ENCODE results near the gene SORCS1. TPM values are rescaled to one million over a fixed set of nuclear protein-coding genes. Genes with fewer than 3 reads are reported as not detected.

Gene SORCS1
- total RNA-seq, 2 experiments from 2014 or later = not detected

DNA sequence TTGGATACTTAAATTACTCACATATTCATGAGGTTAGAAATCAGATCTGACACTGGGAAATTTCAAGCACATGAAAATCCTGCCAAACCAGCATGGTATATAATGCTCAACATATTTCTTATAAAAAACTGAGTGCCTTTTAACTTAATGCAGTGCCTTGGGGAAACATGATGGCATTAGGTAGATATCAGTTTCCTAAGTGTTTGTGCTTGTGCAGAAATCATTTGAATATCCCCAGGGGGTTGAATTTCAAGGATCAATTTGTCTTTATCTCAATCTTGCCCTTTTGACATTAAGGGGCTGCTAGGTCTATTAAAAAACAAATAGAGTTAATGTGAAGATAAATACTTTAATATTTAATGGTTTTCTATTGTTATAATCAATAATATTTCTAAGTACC lies 396.3 kb downstream of the SORCS1 start:
- Mint-ChIP-seq H3K36me3 (ENCODE audit: low read depth) (no peaks in the 10 kb centered on the region), H3K4me3 (no peak overlapping the region), H3K27ac (no peak overlapping the region), H3K4me1 (ENCODE audit: low read depth) (no peaks in the 10 kb centered on the region), H3K9me3 (peaks cover 9% of the 10 kb centered on the region), H3K27me3 (no peaks in the 10 kb centered on the region)
- H3K4me1 ChIP-seq (ENCODE audit: insufficient read depth, low read length) = no peaks in the 10 kb centered on the region
- no peaks in the 10 kb centered on the region for H3K36me3 ChIP-seq (ENCODE audit: insufficient read depth, low read length)
- ChIA-PET POLR2A (no interaction called here), CTCF (no interaction called here)
- TF ChIP-seq, protein P1, sequence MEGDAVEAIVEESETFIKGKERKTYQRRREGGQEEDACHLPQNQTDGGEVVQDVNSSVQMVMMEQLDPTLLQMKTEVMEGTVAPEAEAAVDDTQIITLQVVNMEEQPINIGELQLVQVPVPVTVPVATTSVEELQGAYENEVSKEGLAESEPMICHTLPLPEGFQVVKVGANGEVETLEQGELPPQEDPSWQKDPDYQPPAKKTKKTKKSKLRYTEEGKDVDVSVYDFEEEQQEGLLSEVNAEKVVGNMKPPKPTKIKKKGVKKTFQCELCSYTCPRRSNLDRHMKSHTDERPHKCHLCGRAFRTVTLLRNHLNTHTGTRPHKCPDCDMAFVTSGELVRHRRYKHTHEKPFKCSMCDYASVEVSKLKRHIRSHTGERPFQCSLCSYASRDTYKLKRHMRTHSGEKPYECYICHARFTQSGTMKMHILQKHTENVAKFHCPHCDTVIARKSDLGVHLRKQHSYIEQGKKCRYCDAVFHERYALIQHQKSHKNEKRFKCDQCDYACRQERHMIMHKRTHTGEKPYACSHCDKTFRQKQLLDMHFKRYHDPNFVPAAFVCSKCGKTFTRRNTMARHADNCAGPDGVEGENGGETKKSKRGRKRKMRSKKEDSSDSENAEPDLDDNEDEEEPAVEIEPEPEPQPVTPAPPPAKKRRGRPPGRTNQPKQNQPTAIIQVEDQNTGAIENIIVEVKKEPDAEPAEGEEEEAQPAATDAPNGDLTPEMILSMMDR (IDR thresholded peaks at IDR 0.05) = no peak
- H3K27ac ChIP-seq (ENCODE audit: low read depth in 1 of 2, low read length in 2 of 2) = no peak overlapping the region
- intact Hi-C loops (cut with DNase I, micrococcal nuclease) = no loop called here
- peaks cover 0 to 13% of the 10 kb centered on the region in 2 experiments for H3K9me3 ChIP-seq (ENCODE audit: control insufficient read depth in 1 of 2, insufficient read depth in 1 of 2, low read length in 2 of 2)
- H3K4me3 ChIP-seq (ENCODE audit: low read length) = no peak overlapping the region
- no peaks in the 10 kb centered on the region for H3K27me3 ChIP-seq (ENCODE audit: control insufficient read depth in 1 of 2, insufficient read depth in 2 of 2, low read length in 2 of 2)
- DNase-seq = no peak
- ATAC-seq (ENCODE audit: poor library complexity) = no peak

- DNase-seq (no peak), ATAC-seq (ENCODE audit: poor library complexity) (no peak)
- peaks cover 0 to 13% of the 10 kb centered on the region in 2 experiments for H3K9me3 ChIP-seq (ENCODE audit: control insufficient read depth in 1 of 2, insufficient read depth in 1 of 2, low read length in 2 of 2)
- H3K4me3 Mint-ChIP-seq = no peak overlapping the region
- H3K4me1 Mint-ChIP-seq (ENCODE audit: low read depth) = no peaks in the 10 kb centered on the region
- no peaks in the 10 kb centered on the region for H3K36me3 ChIP-seq (ENCODE audit: insufficient read depth, low read length)
- POLR2A ChIA-PET = no interaction called here
- no peaks in the 10 kb centered on the region for H3K4me1 ChIP-seq (ENCODE audit: insufficient read depth, low read length)
- no peak overlapping the region for H3K4me3 ChIP-seq (ENCODE audit: low read length)
- H3K27me3 Mint-ChIP-seq = no peaks in the 10 kb centered on the region
- CTCF ChIA-PET = no interaction called here
- TF ChIP-seq, protein P1 (IDR thresholded peaks at IDR 0.05) = no peak
- H3K9me3 Mint-ChIP-seq = peaks cover 5% of the 10 kb centered on the region
- no peak overlapping the region for H3K27ac Mint-ChIP-seq
- no peaks in the 10 kb centered on the region for H3K27me3 ChIP-seq (ENCODE audit: control insufficient read depth in 1 of 2, insufficient read depth in 2 of 2, low read length in 2 of 2)
- H3K36me3 Mint-ChIP-seq (ENCODE audit: low read depth) = no peaks in the 10 kb centered on the region
- intact Hi-C loops (cut with DNase I, micrococcal nuclease) = no loop called here
- no peak overlapping the region for H3K27ac ChIP-seq (ENCODE audit: low read depth in 1 of 2, low read length in 2 of 2)
Measured at GRCh38 chr10:106765928-106766327, 398.6 kb downstream of the SORCS1 start.

DNA sequence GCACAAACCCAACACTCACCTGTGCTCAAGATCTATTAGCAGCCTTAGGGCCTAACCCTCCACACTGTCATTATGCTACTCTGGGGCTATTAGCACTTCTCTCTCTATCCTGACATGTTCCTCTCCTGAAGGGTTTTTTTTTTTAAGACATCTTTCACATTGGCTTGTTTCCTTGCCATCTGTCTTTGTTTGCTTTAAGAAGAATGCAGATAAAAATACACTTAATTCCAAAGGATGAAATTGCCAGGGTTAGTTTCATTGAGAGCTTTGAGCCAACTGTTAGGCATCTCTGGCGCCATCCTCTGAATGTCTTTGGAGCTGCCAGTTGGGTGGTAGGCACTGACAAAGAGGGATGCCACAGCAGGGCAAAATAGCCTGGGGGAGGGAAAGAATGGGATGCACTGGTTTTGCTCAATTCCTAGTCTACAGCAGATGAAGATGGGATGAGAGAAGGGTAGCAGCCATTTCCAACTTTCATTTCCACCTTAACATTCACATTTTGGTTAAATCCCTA lies 399.2 kb downstream of the SORCS1 start:
- Histone ChIP-seq H3K36me3 (ENCODE audit: insufficient read depth, low read length) (no peaks in the 10 kb centered on the region), H3K9me3 (ENCODE audit: control insufficient read depth in 1 of 2, insufficient read depth in 1 of 2, low read length in 2 of 2) (peaks cover 0 to 13% of the 10 kb centered on the region in 2 experiments), H3K4me3 (ENCODE audit: low read length) (no peak overlapping the region), H3K4me1 (ENCODE audit: insufficient read depth, low read length) (no peaks in the 10 kb centered on the region), H3K27me3 (ENCODE audit: control insufficient read depth in 1 of 2, insufficient read depth in 2 of 2, low read length in 2 of 2) (no peaks in the 10 kb centered on the region), H3K27ac (ENCODE audit: low read depth in 1 of 2, low read length in 2 of 2) (no peak overlapping the region)
- Mint-ChIP-seq H3K36me3 (ENCODE audit: low read depth) (no peaks in the 10 kb centered on the region), H3K4me1 (ENCODE audit: low read depth) (no peaks in the 10 kb centered on the region), H3K27ac (no peak overlapping the region), H3K27me3 (no peaks in the 10 kb centered on the region), H3K9me3 (peaks cover 5% of the 10 kb centered on the region), H3K4me3 (no peak overlapping the region)
- TF ChIP-seq, protein P1 (IDR thresholded peaks at IDR 0.05) = no peak
- intact Hi-C loops (cut with DNase I, micrococcal nuclease) = no loop called here
- ATAC-seq (ENCODE audit: poor library complexity) (no peak), DNase-seq (no peak)
- CTCF ChIA-PET = interaction anchor here (0.6 kb wide), 1 partner anchor 13 kb away, joined by 4 read pairs; no protein-coding TSS in a partner anchor
- POLR2A ChIA-PET = no interaction called here

Measured in CD4-positive, alpha-beta T cell (primary cell).